ENCODE measurements around the gene TAF4B.
"Not testable (repeated sequence)": the region's sequence is repeated elsewhere in the genome, so short reads cannot be mapped to it uniquely, and the experiment has no call there.

TAF4B gene

DNA sequence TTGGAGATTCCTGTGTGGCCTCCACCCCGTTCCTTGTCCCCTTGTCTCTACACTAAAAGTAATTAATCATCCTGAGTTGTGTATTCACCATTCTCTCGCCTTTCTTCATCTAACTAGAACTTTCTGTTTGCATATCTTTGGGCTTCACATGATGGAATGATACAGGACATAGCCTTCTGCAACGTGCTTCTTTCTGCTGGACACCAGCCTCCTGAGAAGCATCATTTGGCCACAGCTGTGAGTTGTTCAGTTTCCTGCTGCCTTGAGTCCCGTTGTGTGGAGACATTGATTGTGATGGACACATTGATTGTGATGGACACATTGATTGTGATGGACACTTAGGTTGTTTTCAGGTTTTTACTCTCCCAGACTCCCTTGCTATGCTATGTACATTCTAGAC, 182.8 kb downstream of the TAF4B start:
- no peak for DNase-seq (ENCODE audit: low read depth)
- no peak overlapping the region for H3K4me3 ChIP-seq (ENCODE audit: low read depth, low read length)

DNA sequence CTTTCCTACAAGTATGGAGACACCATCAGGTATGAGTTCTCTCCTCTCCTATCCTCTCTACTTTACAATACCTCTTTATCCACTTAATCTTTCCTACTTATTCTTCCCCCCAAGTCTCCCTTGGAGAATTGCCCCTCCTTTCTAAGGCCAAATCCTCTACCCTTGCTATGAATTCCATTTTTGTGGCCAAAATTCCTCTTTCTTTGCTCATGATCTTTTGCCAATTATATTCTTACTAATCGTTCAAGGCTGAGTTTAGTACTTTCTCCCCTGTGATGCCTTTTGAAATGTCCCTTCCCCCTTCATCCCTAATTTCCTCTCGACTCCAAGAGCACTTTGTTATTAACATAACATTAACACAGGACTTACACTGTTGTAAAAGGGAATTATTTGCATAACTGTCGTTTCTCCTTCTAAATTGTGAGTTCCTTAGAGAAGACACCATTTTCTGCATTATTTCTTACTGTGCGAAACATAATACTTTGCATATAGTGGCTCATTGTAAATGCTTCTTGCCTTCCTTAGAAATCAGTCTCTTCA, 188.7 kb downstream of the TAF4B start:
- no peak overlapping the region for H3K4me3 ChIP-seq (ENCODE audit: low read depth, low read length)
- no peak for DNase-seq (ENCODE audit: low read depth)

DNA sequence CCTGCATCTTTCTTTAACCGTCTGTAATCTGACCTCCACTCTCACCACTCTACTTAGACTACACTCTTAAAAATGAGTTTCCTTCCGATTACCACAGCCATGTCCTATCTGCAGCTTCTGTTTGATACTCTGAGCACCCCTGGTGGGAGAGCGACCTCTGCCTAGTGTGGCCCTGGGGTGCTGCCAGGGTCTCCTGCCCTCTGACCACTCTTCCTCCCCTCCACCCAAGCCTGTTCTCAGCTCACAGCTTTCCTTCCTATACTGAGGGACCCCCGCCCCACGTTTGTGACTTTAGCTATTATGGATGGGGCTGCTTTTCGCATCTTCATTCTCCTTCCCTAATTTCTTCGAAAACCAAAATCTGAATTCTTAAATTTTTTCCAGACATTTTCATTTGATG, 189.4 kb downstream of the TAF4B start:
- H3K4me3 ChIP-seq (ENCODE audit: low read depth, low read length) = no peak overlapping the region
- no peak for DNase-seq (ENCODE audit: low read depth)

DNA sequence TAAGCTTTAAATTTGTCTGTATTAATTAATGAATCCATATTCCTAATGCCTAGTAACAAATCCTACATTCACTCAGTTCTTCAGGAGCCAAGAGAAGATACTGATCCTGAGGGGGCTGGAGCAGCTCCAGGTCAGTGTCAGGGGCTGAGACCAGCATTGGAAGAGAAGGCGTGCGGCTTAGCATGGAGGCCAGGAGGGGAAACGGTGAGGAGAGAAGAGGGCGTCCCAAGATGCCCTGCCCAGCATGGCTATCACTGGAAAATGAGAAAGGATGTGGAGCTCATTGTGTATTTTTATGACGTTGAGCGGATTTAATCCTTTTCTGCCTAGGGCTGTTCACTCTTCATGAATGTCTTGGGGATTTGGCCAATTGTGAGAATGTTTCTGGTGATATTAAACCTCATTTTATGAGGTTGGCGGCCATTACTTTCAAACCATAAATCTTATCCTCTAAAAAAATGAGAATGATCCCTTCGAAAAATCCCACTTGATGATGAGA, 190.5 kb downstream of the TAF4B start:
- no peak for DNase-seq (ENCODE audit: low read depth)
- no peak overlapping the region for H3K4me3 ChIP-seq (ENCODE audit: low read depth, low read length)

DNA sequence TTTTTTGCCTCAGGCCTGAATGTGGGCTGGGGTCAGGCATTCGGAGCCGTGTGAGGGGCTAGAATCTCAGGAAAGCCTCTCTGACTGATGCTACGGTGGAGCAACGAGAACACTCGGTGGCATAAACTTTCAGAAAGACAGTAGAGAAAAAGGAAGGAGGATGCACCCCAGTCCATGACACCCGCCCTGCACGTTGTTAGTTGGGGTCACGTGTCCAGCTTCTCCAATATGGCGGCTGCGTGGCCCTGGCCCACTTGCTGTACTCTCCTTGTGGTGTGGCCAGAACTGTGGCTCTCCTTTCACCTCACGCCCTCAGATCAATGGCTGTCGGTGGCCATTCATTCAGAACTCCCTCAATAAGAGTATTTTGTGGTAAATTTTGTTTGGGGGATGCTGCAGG, 190.9 kb downstream of the TAF4B start:
- H3K4me3 ChIP-seq (ENCODE audit: low read depth, low read length) = no peak overlapping the region
- DNase-seq (ENCODE audit: low read depth) = no peak

DNA sequence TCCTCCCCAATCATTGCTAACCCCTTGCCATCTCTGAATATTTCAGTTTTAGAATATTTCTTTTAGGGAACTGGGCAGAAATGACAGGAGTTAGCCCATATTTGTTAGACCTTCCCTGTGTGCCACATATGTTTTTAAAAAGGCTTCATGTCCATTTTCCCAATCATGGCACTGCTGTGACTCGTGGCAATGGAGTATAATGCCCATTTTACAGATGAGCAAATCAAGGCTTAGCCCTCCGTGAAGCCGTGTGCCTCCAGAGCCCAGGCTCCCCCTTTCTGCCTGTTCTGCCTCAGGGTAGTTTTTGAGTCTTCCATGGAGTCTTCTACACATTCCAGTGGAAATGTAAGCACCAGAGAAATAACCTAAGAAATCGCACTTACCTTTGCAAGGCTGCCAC, 192.0 kb downstream of the TAF4B start:
- H3K4me3 ChIP-seq (ENCODE audit: low read depth, low read length) = no peak overlapping the region
- DNase-seq (ENCODE audit: low read depth) = no peak

DNA sequence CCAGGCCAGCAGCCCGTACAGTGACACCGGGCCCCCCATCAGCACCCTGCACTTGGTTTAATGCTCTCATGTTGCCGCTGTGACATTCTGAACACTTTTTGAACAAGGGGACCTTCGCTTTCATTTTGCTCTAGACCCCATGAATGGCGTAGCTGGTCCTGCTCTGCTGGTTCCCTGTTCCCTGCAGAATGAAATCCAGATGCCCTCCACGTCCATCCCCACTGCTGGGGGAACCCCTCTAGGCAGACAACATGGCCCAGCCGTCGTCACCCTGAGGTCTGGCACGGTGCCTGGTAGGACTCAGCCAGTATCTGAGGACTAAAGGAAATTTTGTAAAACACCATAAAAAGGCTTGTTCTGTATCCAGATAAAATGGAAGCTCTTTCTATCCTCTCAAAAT, 193.5 kb downstream of the TAF4B start:
- DNase-seq (ENCODE audit: low read depth) = no peak

DNA sequence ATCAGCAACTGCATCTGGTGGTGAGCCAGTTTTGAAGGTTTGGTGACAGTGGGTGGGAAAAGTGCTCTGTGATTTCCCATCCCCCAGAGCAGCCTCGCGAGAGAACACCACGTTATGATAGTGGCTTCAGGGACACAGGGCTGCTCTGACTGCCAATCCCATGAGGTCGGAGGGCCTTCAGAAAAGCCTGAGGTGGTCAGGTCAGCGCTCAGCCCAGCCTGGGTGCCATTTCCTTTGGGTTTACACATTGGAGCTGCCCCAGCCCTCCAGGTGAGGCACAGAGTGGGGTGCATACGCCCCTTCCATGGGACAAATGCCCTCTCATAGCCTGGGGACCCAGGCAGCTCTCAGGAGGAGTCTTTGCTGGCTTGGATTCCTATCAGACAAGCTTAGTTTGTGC, 195.3 kb downstream of the TAF4B start:
- DNase-seq (ENCODE audit: low read depth) = no peak
- H3K4me3 ChIP-seq (ENCODE audit: low read depth, low read length) = no peak overlapping the region

More for the DNA sequence above, 193.5 kb downstream of the TAF4B start:
- H3K4me3 ChIP-seq (ENCODE audit: low read depth, low read length) = no peak overlapping the region

DNA sequence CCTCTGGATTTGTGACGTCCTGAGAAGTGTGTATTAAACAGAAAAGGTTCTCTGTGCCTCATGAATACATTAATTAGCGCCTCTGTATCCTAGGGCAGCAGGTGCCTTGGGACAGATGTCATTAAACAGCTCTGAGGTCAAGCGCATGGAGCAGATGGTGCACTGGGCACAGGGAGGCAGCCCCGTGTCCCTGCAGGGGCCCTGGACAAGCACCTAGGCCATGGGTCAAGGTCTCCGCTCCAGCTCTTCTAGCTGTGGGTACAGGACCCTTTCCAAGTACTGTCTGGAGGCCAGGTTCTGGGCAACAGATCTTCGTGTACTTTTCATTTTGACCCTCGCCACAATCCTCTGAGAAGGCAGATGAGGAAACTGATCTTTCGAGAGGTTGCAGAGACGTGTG, 195.7 kb downstream of the TAF4B start:
- no peak overlapping the region for H3K4me3 ChIP-seq (ENCODE audit: low read depth, low read length)
- no peak for DNase-seq (ENCODE audit: low read depth)

DNA sequence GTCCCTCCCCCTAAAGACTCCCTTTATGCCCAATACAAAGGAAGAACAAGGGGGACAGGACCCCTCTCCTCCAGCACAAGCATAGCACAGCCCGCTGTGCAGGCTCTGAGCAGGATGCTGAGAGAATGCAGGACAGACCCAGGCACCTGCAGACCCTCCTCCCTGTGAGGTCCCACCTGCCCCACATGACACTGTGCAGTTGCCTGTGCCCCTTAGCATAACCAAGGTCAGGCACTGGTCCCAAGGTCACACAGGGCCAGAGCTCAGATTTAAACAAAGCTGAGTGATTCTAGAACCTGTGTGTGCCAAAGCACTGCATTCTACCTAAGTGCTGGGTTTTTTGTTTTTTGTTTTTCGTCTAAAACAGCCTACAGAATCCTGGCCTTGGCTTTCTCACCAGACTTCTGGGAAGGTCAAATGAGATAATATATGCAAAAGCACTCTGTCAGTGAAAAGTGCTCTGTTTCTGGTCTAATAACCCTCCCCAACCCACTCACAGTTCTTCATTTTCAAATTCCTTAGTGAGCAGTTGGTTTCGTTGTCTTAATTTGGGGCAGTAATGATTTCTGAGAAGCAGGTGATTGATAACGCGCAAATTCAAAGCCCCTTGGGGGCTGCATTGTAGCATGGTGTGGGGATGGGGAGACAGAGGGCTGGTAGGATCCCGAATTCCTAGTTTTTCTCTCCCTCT, 196.4 kb downstream of the TAF4B start:
- DNase-seq (ENCODE audit: low read depth) = no peak
- H3K4me3 ChIP-seq (ENCODE audit: low read depth, low read length) = no peak overlapping the region

DNA sequence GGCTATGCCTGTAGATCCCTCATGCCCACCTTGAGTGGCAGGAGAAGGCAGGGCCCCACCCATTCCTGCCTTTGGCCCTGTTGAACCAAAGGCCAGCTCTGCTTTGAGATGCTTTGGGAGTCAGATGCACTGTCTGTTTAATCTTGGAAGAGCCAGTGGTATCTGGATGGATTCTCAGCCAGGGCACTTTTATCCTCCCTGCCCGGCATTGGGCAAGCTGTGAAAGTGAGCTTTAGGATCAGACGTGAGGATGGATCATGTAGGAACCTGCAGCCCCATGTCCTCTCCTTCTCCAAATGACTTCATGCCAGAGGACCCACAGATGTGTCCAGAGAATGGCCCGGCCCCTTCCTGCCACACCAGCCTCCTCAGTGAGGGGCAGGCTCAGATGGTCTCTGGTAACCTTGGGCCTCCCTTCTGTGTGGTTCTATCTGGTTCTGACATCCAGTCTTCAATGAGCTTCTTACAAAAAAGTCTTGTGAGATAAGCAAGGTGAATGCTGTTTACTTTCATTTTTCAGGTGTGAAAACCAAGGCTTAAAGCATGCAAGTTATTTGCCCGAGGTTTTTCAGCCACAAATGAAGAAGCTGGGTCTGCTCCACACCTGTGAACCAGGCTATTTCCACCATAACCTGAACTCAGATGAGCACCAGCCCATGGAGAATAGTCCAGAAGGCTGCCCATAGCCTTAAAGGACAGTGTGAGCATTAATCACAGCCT, 198.3 kb downstream of the TAF4B start:
- H3K4me3 ChIP-seq (ENCODE audit: low read depth, low read length) = no peak overlapping the region
- no peak for DNase-seq (ENCODE audit: low read depth)

DNA sequence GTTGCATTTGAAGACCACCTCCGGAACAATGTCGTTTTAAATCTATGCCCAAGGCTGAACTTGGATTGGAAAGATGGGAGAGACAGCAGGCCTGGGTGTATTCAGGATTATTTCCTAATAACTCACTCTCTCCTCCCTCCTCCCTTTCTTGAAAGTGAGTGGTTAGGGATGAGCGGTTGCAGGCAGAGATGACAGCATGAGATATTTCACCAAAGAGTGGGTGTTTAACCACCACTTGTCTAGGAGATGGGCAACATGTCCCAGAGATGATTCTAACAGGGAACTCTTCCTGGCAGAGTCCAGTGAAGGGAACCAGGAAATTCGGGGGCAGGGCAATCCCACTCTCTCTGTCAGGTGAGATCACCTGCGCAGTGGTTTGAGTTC, 198.9 kb downstream of the TAF4B start:
- peak; percentile 37 for DNase-seq (ENCODE audit: low read depth)
- H3K4me3 ChIP-seq (ENCODE audit: low read depth, low read length) = no peak overlapping the region

DNA sequence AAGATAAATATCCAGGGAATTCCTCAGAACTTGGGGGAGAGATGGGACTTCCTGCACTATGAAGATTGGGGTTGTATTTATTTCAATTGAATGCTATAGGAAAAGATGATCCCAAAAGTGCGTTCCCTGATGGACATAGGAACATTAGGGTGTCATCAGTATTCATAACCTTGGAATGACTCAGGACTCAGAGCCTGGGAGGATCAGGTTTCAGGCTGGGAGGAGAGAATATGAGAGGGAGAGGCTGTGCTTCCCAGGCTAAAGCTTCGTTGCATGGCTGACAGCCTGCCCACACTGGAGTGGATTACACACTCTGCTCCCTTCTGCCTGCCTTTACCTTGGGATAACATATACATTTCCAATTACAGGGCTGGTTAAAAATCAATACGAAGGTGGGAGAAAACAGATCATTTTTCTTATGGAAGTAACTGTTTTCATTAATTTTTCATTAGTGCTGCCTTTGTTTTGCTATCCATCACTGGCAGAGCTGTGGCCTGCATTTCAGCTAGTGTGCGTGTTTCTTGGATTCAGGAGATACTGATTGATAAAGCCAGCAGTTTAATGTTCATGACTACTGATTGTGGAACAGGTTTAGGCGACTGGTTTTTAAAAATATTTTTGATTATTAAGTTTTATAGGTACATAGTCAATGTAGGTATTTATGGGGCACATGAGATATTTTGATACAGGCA, 203.4 kb downstream of the TAF4B start:
- H3K4me3 ChIP-seq (ENCODE audit: low read depth, low read length) = no peak overlapping the region
- DNase-seq (ENCODE audit: low read depth) = peak; percentile 76

DNA sequence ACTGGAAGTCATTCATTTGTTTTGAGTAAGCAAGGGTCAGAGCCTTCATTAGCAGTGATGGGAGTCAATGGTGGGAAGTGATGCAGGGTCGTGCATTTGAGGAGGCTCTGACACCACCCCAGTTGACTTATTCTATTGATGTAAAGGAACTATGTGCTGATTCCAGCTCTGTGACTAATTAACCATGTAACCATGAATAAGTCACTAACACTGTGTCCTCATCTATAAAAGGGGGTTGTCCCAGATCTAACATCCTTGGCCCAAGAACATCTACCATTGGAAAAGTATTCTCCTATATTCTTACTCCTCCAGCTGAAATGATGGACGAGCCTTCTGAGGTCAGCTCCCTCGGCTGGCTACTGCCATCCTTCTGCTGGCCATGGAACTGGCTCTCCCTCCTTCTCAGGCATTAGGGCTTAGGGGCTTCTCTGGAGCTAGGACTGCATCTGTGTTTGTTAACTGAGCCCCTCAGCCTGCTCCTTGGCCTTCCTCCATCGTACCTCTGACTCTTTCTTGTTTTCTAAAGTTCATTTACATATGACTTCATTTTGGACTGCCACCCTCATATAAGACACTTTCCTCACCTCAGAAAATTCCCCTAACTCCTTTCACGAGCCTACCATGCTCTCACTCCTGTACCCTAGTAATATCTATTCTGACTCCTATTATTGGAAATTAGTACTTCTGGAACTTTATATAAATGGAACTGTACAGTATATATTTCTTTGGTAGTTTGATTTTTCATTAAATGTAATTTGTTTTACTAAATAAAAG, 206.6 kb downstream of the TAF4B start:
- H3K4me3 ChIP-seq (ENCODE audit: low read depth, low read length) = no peak overlapping the region
- DNase-seq (ENCODE audit: low read depth) = no peak

DNA sequence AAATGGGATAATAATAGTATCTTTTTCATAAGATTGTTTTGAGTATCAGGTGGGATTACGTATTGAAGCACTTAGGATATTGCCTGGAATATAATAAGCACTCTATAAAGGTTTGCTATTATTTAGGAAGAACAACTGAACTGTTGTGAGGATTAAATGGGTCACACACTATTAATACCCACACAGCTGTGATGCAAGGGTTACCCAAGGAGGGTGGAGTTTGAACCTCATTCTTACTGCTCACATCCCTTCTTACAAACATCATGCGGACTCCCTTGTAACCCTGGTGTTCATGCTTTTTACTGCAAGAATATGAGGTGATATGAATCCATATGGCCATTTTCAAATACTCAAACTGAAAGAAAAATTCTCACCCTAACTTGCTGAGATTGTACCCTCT, 208.6 kb downstream of the TAF4B start:
- no peak overlapping the region for H3K4me3 ChIP-seq (ENCODE audit: low read depth, low read length)
- no peak for DNase-seq (ENCODE audit: low read depth)

DNA sequence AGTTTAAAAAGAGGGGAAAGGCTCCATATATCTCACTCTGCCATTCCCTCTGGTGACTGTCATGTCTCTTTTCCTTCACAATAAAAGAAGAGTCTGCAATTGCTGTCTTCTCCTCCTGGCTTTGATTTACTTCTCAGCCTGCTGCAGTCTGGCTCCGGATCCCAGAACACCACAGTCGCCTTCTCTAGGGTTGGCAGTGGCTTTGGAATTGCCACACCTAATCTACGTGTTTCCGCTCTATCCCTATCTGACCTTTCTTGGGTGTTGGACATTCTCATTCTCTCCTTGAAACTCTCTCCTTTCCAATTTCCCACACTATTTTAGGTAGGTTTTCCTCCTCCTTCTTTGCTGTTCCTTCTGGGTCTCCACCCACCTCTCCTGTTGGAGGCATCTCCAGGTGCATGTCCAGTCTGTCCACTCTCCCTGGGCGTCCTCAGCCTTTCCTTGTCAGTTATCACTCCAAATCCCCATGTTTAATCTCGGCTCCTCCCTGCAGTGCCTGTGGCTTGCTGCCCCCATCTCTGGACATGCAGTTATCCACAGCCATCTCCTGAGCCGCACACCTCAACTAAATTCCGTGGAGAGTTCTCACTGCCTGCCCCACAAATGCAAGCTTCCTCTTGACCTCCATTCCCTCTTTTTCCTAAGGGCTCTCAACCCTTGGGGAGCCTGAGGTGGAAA, 209.3 kb downstream of the TAF4B start:
- no peak overlapping the region for H3K4me3 ChIP-seq (ENCODE audit: low read depth, low read length)
- no peak for DNase-seq (ENCODE audit: low read depth)

DNA sequence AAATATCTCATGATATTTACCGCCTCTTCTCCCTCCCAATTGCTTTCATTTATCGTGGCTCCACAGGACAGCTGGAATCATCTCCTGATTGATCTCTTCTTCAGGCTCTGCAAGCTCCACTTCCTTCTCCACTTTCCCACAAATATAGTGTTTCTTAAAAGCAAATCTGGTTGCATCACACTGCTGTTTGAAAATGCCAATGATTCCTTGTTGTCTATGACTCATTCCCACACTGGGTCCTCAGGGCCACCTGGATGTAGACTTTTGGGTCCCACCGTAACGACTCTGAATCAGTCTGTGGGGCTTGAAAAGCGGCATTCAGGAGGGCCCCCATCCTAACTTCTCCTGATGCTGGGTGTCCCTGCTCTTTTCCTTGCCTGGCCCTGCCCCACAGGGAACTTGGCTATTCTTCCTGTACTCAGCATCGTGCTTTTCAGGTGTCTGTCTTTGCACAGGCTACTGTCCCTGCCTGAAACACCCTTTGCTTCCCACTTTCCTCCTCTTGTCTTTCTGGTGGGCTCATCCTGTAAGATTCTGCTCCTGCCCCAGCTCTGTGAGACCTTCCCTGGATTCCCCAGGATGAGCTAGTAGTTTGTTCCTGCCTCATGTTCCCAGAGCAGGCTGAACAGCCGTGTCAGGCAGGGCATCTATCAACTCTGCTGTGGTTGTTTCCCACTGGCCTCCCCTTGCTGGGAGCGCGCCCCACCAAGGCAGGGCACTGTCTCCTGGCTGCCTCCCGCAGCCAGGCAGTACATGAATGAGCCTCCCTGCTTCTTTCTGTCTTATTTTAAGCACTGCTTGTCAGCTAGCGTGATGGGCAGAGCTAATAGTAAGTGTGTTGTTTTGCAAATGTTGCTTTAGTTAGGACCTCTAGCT, 210.2 kb downstream of the TAF4B start:
- DNase-seq (ENCODE audit: low read depth) = peak; percentile 85
- no peak overlapping the region for H3K4me3 ChIP-seq (ENCODE audit: low read depth, low read length)

DNA sequence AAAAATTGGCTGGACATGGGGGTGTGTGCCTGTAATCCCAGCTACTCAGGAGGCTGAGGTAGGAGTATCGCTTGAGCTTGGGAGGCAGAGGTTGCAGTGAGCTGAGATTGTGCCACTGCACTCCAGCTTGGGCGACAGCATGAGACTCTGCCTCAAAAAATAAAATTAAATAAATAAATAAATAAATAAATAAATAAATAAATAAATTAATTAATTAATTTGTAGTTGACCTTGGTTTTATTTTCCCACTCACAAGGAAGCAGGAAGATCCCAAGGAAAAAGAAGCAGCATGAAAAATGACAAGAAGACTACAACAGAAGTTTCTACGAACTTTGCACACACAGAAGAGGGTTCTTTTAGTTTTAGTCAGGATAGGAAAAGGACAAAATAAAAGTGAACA, 211.4 kb downstream of the TAF4B start:
- not testable (repeated sequence) for H3K4me3 ChIP-seq (ENCODE audit: low read depth, low read length); DNase-seq (ENCODE audit: low read depth)
